Measurements from ENCODE around the gene GLOD5.

GLOD5 gene

GRCh38 chrX:48785186-48785539 lies 23.6 kb downstream of the GLOD5 start:
- Histone ChIP-seq H3K4me1 (no peaks in the 10 kb centered on the region), H3K27ac (no peak overlapping the region), H3K36me3 (no peaks in the 10 kb centered on the region), H3K9me3 (no peaks in the 10 kb centered on the region), H3K4me3 (no peak overlapping the region), H3K27me3 (peaks cover 0 to 2% of the 10 kb centered on the region in 2 donors)
- no peak for TF ChIP-seq CTCF (IDR thresholded peaks at IDR 0.05)
- DNase-seq: no peak
- intact Hi-C loops (cut with DNase I; ENCODE audit: low total_unique reads): no loop called here

- H3K4me1 ChIP-seq: no peaks in the 10 kb centered on the region
- no peak overlapping the region for H3K27ac ChIP-seq
- no peaks in the 10 kb centered on the region for H3K36me3 ChIP-seq
- intact Hi-C loops (cut with DNase I; ENCODE audit: low total_unique reads): no loop called here
- no peak for TF ChIP-seq CTCF (IDR thresholded peaks at IDR 0.05)
- peaks cover 0 to 2% of the 10 kb centered on the region in 2 donors for H3K27me3 ChIP-seq
- H3K4me3 ChIP-seq: no peak overlapping the region
- H3K9me3 ChIP-seq: no peaks in the 10 kb centered on the region
- no peak for DNase-seq
Measured at GRCh38 chrX:48785540-48786214, 24.1 kb downstream of the GLOD5 start.

GRCh38 chrX:48786341-48786800 lies 24.8 kb downstream of the GLOD5 start, which contains the start of gene GATA1:
Gene GATA1 (plus strand): TSS chrX:48786590. CDS start chrX:48791110, 4,520 bp downstream.
- no peak for DNase-seq
- Histone ChIP-seq H3K4me1 (no peaks in the 10 kb centered on the region), H3K27ac (no peak within 1 kb of the TSS), H3K27me3 (peaks cover 0 to 2% of the 10 kb centered on the region in 2 donors), H3K36me3 (no peaks in the 10 kb centered on the region), H3K4me3 (no peak within 1 kb of the TSS), H3K9me3 (no peaks in the 10 kb centered on the region)
- intact Hi-C loops (cut with DNase I; ENCODE audit: low total_unique reads): no loop called here
- TF ChIP-seq CTCF (IDR thresholded peaks at IDR 0.05): no peak

- peaks cover 0 to 2% of the 10 kb centered on the region in 2 donors for H3K27me3 ChIP-seq
- intact Hi-C loops (cut with DNase I; ENCODE audit: low total_unique reads): no loop called here
- no peak overlapping the region for H3K4me3 ChIP-seq
- no peak for TF ChIP-seq CTCF (IDR thresholded peaks at IDR 0.05)
- DNase-seq: no peak
- H3K36me3 ChIP-seq: no peaks in the 10 kb centered on the region
- H3K27ac ChIP-seq: no peak overlapping the region
- no peaks in the 10 kb centered on the region for H3K9me3 ChIP-seq
- no peaks in the 10 kb centered on the region for H3K4me1 ChIP-seq
Measured at GRCh38 chrX:48786825-48787504, 25.4 kb downstream of the GLOD5 start.

GRCh38 chrX:48787505-48788443 lies 26.2 kb downstream of the GLOD5 start:
- H3K27me3 ChIP-seq: peaks cover 0 to 2% of the 10 kb centered on the region in 2 donors
- H3K36me3 ChIP-seq: no peaks in the 10 kb centered on the region
- TF ChIP-seq CTCF (IDR thresholded peaks at IDR 0.05): no peak
- H3K27ac ChIP-seq: no peak overlapping the region
- no peaks in the 10 kb centered on the region for H3K4me1 ChIP-seq
- intact Hi-C loops (cut with DNase I; ENCODE audit: low total_unique reads): no loop called here
- no peaks in the 10 kb centered on the region for H3K9me3 ChIP-seq
- no peak for DNase-seq
- no peak overlapping the region for H3K4me3 ChIP-seq

Data from tibial artery (tissue), 4 donors.